ENCODE results near the gene FBXW10.
"Not testable (repeated sequence)": the region's sequence is repeated elsewhere in the genome, so short reads cannot be mapped to it uniquely, and the experiment has no call there.

Gene FBXW10

GRCh38 chr17:18743699-18744421 lies at the start of gene FBXW10:
Gene FBXW10 (plus strand): TSS chr17:18744054. CDS start chr17:18744245, 191 bp downstream.
- not testable (repeated sequence) for DNase-seq

GRCh38 chr17:18695143-18695542 lies 48.7 kb upstream of the FBXW10 start:
- not testable (repeated sequence) for DNase-seq

GRCh38 chr17:18698473-18699103 lies 45.3 kb upstream of the FBXW10 start:
- DNase-seq = not testable (repeated sequence)

- not testable (repeated sequence) for DNase-seq
Observed at GRCh38 chr17:18705955-18706354, 37.9 kb upstream of the FBXW10 start.

GRCh38 chr17:18708215-18708614 lies 35.6 kb upstream of the FBXW10 start:
- DNase-seq = not testable (repeated sequence)

GRCh38 chr17:18712354-18712999 lies 31.4 kb upstream of the FBXW10 start:
- peak; percentile 4 for DNase-seq

- not testable (repeated sequence) for DNase-seq
Observed at GRCh38 chr17:18718643-18719427, 25.0 kb upstream of the FBXW10 start.

GRCh38 chr17:18719428-18720110 lies 24.3 kb upstream of the FBXW10 start:
- not testable (repeated sequence) for DNase-seq

- DNase-seq = not testable (repeated sequence)
Observed at GRCh38 chr17:18721775-18722547, 21.9 kb upstream of the FBXW10 start.

- not testable (repeated sequence) for DNase-seq
Observed at GRCh38 chr17:18722612-18723011, 21.2 kb upstream of the FBXW10 start.

- DNase-seq = not testable (repeated sequence)
Observed at GRCh38 chr17:18723509-18723908, 20.3 kb upstream of the FBXW10 start.

- DNase-seq = not testable (repeated sequence)
Observed at GRCh38 chr17:18732438-18732837, 11.4 kb upstream of the FBXW10 start.

GRCh38 chr17:18733350-18733749 lies 10.5 kb upstream of the FBXW10 start:
- DNase-seq = not testable (repeated sequence)

- DNase-seq = not testable (repeated sequence)
Observed at GRCh38 chr17:18739616-18740391, 4.0 kb upstream of the FBXW10 start.

GRCh38 chr17:18741228-18741627 lies 2.6 kb upstream of the FBXW10 start:
- DNase-seq = not testable (repeated sequence)

- DNase-seq = not testable (repeated sequence)
Observed at GRCh38 chr17:18744726-18745125, 872 bp downstream of the FBXW10 start.

GRCh38 chr17:18746551-18746950 lies 2.7 kb downstream of the FBXW10 start:
- not testable (repeated sequence) for DNase-seq

GRCh38 chr17:18747501-18747900 lies 3.6 kb downstream of the FBXW10 start:
- DNase-seq = not testable (repeated sequence)

GRCh38 chr17:18750242-18750641 lies 6.4 kb downstream of the FBXW10 start:
- not testable (repeated sequence) for DNase-seq

- not testable (repeated sequence) for DNase-seq
Observed at GRCh38 chr17:18753829-18754409, 10.1 kb downstream of the FBXW10 start.
